ENCODE results near the gene GALNT18.

The GALNT18 gene

GRCh38 chr11:11622772-11623171, 967 bp upstream of the GALNT18 start:
- no peak for DNase-seq

DNA sequence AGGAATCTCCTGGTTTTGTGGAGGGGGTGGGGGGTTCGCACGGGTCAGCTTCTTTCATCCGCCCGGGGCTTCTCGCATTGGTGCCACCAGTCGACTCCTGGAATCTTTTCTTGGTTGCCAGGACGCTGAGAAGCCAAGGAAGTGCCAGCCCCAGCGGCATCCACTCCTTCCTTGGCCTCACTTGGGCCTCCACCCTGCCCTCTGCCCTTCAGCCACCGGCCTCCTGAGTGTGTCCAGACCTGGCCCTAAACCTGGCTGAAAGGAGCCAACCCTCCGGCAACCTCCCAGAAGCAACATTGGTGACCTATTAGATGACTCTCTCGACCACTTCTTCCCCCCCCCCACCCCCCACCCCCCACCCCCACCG, 518 bp upstream of the GALNT18 start:
- no peak for DNase-seq

DNA sequence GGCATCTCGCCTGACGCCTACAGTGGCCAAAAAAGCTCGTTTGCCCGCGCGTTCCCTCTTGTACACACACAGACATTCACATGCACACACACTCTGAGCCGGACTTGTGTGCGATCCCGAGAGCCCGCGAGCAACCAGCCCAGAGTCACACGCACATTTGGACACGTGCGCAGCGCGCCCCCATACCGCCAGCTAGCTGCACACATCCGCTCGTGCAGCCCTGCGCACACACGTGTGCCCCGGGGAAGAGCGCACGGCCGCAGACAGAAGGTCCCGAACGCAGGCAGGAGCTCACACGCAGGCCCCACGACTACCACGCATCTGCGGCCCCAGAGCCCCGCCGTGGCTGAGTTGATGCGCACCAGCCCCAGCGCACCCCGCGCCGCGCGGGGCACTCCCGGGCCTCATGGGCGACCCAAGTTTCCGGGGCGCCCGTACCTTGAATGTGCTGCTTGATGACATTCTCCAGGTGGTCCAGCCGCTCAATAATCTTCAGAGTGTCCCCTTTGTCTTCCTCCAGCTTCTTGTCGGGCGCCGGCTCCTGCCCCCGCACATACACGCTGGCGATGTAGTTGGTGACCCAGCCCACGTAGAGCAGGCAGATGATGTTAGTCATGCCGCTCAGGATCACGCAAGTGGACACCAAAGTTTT, 758 bp downstream of the GALNT18 start:
- no peak for DNase-seq

DNA sequence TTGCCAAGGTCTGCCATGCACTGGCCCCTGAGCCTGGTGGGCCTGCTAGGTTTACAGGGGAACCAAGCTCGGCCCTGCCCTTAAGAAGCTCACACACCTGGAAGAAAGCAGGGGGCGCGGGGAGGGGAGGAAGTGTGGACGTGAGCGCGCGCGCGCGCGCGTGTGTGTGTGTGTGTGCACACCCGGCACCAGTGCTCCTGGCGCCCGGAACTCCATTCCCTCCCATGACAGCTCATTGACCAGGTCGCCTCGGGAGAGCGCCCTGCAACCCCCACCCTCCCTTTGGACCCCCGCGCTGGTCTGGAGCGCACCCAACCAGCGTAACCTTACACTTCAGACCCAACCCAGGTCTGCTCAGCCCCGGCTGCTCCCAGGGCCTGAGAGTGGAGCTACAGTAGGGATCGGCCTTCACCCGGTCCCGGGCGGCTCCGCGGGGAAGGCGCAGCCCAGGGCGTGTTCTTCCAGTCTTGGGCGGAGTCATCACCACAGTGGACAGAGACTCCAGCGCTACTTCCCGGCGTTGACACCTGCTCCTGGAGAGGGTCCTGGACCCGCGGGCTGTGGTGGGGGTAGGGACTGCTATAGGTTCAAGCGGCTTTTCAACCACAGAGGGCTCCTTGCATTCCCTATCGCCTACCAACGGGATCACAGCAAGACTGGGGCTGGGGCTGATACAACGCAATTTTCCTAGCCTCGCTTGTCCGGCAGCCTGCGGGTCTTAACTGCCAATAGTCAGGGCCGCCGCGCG, 1.5 kb downstream of the GALNT18 start:
- DNase-seq, result peak; percentile 35

DNA sequence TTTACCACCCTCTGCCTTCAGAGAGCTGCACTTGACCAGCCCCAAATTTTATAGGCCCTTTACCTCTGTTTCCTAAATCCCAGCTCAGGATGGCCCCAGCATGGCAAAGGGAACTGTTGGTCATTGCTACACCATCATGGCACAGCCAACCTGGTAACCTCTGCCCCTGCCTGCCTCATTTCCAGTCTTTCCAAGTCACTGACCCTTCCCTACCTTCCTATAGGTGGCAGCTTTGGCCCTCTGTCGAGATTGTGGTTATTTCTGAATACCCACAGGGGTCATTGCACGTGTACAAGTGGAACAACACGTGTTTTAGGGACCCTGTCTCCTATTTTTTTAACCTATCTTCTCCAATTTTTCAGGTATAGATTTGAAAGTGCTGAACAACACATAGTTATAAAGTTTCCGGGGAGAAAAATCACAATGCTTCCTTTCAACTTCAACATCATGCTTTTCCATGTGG, 2.8 kb downstream of the GALNT18 start:
- DNase-seq, result no peak

DNA sequence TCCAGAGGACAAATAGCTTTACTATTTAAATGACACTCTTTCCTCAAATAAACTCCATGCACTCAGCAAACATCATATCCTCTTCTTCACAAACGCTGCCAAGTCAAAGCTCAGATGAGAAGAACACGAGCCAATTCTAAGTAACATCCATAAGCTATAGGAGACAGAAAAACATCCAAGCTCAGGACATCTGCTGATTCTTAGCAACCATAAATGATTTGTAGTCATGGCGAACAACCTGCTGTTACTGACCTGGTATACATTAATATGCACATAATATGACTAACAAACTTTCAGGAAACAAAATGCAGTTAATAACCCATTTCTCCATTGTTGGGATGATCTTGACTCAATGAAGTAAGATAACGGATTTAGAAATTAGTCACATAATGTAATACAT, 6.7 kb downstream of the GALNT18 start:
- no peak for DNase-seq

- DNase-seq, result no peak
These were observed 9.4 kb downstream of the GALNT18 start for GRCh38 chr11:11612439-11612838.

DNA sequence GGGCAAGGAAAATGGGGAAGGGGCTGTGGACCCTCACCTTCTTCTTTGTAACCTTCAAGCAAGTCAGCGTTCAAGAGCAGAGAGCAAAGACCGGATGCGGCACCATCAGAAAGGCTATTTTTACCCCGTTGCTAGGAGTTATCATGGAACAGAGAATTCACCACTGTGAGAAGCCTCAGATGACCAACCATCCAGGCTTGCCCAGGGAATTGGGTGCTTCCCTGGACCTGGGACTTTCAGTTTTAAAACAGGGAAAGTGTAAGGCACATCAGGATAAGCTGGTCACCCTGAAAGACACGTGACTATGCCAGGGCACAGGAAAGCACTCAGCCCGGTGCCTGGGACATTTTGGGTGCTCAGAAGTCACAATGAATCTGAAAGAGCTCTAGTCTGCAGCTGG, 10.4 kb downstream of the GALNT18 start:
- DNase-seq, result no peak

- peak; percentile 43 for DNase-seq
These were observed 13.0 kb downstream of the GALNT18 start for GRCh38 chr11:11608783-11609232.

DNA sequence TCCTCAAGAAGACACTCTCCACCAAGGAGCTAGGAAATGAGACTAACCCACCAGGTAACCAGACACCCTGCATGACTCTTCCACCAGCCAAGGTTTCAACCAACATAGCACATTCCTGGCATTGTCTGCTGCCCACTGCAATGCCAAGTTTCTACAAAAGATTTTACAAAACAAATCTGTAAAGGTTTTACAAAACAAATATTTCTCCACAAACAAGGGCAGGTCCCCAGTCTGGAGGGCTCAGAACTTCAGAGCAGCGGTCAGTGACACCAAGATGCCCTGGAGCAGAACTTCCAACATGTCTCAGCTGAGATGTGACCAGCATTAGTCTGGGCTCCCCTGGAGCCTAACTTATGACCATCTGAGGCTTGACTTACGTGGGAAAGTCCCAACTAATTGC, 14.0 kb downstream of the GALNT18 start:
- DNase-seq, result no peak

DNA sequence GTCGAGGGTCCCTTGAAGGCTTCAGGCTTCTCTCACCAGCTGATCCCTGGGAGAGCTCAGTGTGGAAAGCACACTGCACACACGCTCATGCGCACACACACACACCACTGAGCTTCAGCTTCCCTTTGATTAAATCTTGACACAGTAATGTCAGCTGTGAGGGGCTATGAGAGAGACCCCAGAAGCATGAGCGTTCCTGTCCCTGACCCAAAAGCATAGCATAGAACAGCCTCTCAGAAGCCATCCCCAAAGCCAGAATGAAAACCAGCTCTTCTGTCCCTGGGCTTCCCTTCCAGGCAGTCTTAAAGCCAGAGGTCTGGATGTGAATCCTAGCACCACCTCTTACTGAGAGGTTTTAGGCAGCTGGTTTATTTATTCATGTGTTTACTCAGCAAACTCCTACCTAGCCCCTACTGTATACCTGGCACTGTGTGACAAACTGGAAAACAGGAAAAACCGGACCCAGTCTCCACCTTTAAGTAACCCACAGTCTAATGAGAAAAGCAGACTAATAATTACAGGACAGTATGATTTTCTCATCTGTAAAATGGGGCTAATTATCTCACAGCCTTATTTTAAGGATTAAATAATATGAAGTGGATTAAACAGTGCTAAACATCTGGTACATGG, 15.9 kb downstream of the GALNT18 start:
- DNase-seq, result no peak

GRCh38 chr11:11605181-11605580, 16.6 kb downstream of the GALNT18 start:
- DNase-seq, result no peak

GRCh38 chr11:11604370-11604990, 17.3 kb downstream of the GALNT18 start:
- no peak for DNase-seq

DNA sequence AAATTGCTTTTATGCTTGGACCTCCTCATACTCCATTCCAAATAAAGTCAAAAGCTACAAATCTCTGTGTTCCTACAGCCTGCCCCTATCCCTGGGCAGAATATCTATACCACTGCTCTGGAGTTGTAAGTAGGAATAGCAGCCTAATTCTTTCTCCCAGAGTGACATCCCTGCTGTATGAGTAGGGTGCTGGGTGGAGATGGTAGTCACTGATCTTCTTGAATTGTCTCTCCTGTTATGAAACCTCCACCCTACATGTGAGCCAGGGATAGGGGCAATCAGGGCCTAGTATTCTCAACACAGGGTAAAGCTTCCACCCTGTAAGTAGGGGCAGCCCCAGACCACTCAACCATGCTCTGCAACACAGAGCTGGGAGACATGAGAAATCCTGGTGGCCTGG, 19.8 kb downstream of the GALNT18 start:
- no peak for DNase-seq

DNA sequence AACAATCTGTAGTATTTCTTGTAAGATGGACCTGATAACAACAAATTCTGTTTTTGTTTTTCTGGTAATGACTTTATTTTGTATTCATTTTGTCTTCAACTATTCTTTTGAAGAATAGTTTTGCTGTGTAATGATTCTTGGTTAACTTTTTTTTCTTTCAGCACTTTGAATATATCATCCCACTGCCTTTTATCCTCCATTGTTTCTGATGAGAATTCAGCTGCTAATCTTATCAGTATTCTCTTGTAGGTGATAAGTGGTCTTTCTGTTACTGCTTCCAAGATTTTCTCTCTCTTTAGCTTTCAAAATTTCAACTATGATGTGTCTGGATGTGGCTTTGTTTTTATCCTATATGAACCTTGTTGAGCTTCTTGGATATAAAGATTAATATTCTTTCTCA, 21.5 kb downstream of the GALNT18 start:
- no peak for DNase-seq

GRCh38 chr11:11598243-11598642, 23.6 kb downstream of the GALNT18 start:
- DNase-seq, result no peak

- DNase-seq, result no peak
These were observed 27.6 kb downstream of the GALNT18 start for GRCh38 chr11:11594162-11594561.

GRCh38 chr11:11592146-11592684, 29.6 kb downstream of the GALNT18 start:
- no peak for DNase-seq

DNA sequence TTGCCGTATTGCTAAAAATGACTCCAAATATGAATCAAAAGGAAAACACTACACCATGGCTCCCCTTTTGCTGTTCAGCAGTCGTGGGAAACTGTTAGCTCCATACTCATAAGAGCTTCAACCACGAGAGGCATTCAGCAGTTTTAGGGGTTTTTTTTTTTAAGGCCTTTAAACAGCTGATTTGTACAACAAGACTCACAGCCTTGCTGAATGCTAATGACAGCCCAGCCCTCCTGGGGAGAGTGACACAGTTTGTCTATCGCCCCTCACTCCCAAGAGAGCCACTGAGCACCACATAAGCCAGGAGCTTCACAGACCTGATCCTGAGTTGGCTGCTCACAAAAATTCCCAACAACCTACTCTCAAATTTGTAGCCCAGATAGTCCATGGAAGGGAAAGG, 32.4 kb downstream of the GALNT18 start:
- DNase-seq, result no peak

DNA sequence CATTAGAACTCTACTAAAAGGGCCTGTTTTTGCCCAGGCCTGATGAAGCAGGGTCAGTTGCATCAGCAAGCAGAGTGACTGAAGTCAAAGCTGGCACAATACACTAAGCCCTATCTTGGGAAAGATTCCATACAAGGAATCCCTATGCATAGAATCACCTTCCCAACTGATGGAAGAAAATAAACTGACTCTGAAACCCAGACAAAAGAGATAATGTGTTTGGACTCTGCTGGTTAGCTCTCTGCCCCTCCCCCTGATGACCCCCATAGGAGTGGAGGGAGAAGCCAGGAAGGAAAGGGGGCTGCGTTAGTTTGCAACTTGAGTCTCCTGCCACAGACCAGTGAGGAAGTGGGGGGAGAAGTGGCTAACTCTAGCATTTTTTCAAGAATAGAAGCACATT, 32.9 kb downstream of the GALNT18 start:
- no peak for DNase-seq

DNA sequence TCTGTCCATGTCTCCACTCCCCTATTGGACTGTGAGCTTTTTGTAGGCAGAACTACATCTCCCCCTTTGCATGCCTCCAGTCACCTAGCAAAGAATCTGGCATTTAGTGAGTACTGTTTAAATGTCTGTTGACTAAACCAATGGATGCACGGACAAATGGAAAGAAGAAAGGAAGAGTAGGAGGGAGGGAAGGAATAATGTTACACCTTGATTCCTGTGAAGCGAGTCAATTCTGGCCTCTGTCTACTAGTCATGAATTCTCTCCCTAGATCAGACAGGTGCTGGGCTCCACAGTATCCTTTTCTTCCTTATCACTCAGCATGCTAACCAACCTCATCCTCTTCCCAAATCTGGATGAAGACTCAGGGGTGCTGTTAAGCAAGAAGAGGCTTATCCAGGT, 33.6 kb downstream of the GALNT18 start:
- DNase-seq, result no peak

DNA sequence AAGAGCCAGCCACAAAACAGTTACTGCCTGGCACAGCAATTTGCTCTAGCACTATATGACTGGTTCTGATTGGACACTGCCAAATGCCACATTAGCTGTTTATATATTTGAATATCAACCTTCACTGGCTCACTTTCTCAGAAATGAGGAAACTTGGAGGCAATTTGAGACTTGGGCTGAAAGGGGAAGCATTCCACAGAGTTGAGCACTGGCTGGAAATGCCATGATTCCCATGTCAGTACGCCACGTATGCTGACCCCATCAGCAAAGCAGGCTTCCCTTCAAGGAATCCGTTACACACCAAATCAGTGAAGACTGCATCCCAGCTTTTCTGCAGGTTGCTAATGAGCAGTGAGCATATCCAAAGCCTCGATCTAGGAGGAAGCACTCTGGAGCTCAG, 34.7 kb downstream of the GALNT18 start:
- no peak for DNase-seq

DNA sequence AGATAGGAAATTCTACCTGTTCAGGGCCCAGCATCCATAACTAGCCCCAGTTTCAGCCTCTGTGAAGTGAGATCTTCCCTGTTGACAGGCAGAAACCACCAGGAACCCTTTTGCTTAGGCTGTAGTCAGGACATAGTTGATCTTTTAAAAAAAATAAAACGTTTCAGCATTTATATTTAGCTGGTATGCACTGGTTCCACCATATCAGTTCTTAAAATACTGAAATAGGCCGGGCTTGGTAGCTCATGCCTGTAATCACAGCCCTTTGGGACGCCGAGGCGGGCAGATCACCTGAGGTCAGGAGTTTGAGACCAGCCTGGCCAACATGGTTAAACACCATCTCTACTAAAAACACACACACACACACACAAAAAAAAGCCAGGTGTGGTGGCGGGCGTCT, 35.3 kb downstream of the GALNT18 start:
- DNase-seq, result no peak

GRCh38 chr11:11584937-11585336, 36.9 kb downstream of the GALNT18 start:
- DNase-seq, result no peak

Measured in NCI-H2227 treated with DMSO at 0.1 percent for 48 hours (cell line).